Measurements from ENCODE around the gene TMIGD1.
"Not testable (repeated sequence)": the region's sequence is repeated elsewhere in the genome, so short reads cannot be mapped to it uniquely, and the experiment has no call there.

TMIGD1 gene

GRCh38 chr17:30358055-30358760, 24.4 kb upstream of the TMIGD1 start:
- DNase-seq (ENCODE audit: low spot score) = no peak

DNA sequence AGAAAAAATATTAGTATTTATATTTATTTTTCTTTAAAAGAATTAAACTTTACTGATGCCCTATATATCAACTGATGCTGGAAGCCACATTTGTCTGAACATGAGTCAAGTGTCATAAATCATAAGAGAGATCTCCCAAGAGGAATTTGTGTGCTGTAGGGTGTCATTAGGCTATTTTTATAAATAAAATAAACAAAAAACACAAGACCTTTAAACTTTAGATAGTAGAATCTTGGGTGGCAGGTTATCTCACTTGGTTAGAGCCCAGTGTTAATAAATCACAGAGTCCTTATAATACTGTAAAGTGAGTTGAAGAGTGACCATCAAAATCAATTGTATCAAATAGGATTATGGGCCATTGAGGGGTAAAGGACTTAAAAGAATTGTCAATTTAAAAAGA, 23.6 kb upstream of the TMIGD1 start:
- no peak for DNase-seq (ENCODE audit: low spot score)

DNA sequence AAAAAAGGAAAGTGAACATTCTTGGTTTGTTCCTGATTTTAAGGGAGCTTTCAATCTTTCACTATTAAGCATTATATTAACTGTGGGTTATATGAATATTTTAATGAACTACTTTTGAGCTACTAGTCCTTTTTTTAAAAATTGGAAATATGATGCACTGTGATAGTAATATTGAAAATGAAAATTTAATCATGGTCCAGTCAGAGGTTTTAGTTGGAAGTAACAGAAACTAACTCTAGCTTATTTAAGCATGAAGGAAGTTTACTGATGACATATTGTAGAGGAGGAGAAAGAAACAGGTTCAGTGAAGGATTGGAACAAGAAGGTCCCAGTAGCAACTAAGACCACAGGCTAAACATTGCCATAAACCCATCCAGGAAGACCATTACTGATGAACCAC, 20.8 kb upstream of the TMIGD1 start:
- DNase-seq (ENCODE audit: low spot score) = no peak

- no peak for DNase-seq (ENCODE audit: low spot score)
Observed at GRCh38 chr17:30352240-30352814, 18.5 kb upstream of the TMIGD1 start.

DNA sequence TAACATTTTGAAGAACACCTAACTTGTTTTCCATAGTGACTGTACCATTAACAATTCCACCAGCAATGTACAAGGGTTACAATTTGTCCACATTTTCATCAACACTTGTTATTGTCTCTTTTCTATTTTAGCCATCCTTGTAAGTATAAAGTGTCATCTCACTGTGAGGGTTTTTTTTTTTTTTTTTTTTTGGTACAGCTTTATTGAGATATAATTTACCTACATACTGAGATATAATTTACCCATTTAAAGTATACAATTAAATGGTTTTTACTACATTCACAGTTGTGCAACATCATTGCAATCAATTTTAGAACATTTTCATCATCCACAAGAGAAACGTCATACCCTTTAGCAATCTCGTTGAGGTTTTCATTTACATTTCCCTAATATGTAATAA, 17.9 kb upstream of the TMIGD1 start:
- DNase-seq (ENCODE audit: low spot score) = no peak

DNA sequence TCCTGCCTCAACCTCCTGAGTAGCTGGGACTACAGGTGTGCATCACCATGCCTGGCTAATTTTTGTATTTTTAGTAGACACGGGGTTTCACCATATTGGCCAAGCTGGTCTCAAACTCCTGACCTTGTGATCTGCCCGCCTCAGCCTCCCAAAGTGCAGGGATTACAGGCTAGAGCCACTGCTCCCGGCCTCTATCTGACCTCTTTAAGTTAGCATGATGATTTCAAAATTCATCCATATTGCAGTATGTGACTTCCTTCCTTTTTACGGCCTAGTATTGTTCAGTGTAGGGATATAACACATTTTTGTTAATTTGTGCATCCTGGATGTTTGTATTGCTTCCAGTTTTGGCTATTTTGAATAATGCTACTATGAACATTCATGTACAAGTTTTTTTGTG, 17.4 kb upstream of the TMIGD1 start:
- DNase-seq (ENCODE audit: low spot score) = not testable (repeated sequence)

GRCh38 chr17:30349252-30349651, 15.4 kb upstream of the TMIGD1 start:
- no peak for DNase-seq (ENCODE audit: low spot score)

DNA sequence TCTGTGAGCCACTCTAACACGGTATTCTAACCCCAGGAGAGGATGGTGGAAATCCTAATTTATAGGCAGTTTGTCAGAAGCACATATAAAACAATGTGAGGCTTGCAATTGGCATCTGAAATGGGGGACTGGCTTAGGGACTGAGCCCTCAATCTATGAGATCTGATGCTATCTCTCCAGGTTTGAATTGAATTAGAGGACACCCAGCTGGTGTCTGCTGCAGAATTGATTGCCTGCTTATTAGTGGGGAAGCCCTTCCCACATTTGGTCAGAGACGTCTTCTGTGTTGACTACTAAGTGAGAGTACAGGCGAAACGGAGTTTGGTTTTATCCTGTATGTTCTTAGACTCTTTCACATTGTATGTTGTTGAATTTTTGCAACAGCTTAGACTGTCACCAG, 13.6 kb upstream of the TMIGD1 start:
- no peak for DNase-seq (ENCODE audit: low spot score)

GRCh38 chr17:30346221-30346795, 12.5 kb upstream of the TMIGD1 start:
- no peak for DNase-seq (ENCODE audit: low spot score)

GRCh38 chr17:30345527-30346075, 11.7 kb upstream of the TMIGD1 start:
- no peak for DNase-seq (ENCODE audit: low spot score)

DNA sequence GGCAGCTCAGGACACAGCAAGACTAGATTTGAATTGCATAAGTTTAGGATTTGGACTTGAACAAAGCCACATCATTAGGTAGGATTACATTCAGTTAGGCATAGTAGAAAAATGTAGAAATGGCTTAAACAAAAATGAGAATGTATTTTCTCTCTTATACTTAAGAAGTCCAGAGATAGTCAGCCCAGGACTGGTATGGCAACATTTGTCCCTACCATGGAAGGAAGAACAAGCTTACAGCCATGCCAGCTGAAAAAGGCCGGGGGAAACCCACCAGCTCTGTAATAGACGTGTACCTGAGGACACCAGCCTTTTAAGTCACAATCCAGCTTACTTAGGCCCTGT, 11.2 kb upstream of the TMIGD1 start:
- DNase-seq (ENCODE audit: low spot score) = no peak

DNA sequence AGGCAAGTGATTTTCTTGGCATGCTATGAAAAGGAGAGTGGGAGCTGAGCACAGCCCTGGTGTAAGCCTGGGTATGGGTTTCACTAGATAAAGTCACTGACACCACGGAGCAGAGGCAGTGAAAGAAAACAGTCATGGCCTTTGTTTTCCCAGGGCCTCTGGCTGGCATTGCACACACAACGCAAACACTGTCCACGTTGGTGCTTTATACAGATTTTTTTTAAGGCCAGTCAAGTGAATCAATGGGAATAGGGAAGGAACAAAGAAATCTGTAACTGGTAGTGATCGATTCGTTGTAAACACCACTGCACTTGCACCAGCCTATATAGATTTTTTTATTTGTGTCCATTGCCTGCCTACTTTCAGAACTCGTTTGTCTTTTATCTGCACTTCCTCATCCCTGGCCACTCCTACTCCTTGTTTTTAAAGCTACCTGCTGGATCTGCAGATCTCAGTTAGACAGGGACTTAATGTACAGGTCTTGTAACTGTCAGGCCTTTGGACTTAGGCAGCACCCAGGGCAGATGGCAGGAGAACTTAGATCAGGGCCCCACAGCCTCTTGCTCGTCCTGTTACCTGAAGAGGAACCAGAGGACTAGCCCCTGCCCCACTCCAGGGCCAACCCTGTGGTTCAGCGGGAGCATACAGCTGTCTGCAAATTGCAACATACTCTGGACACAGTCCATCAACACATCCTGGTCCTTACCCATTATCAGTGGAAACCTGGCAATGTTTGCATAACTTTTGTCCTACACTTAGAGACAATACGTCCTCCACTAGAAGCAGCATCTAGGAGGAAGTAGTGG, 10.6 kb upstream of the TMIGD1 start:
- no peak for DNase-seq (ENCODE audit: low spot score)

DNA sequence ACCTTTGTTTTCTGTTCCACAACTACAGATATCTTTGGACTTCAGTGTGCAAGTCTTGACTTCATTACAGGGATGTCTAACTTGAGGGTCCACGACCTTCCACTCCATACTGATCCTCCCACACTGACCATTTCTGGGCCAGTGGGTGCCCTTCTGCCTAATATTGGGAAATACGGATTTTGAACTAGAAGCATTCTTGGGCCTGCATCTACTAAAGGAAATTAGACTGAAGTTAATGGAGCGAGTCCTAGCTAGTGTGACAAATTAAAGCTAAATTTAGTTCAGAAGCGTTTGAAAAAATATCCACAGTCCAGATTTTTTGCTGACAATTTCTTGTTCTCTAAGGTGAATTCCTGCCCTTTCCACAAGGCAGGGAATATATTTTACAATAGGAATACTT, 9.9 kb upstream of the TMIGD1 start:
- no peak for DNase-seq (ENCODE audit: low spot score)

- DNase-seq (ENCODE audit: low spot score) = not testable (repeated sequence)
Observed at GRCh38 chr17:30343244-30343643, 9.4 kb upstream of the TMIGD1 start.

DNA sequence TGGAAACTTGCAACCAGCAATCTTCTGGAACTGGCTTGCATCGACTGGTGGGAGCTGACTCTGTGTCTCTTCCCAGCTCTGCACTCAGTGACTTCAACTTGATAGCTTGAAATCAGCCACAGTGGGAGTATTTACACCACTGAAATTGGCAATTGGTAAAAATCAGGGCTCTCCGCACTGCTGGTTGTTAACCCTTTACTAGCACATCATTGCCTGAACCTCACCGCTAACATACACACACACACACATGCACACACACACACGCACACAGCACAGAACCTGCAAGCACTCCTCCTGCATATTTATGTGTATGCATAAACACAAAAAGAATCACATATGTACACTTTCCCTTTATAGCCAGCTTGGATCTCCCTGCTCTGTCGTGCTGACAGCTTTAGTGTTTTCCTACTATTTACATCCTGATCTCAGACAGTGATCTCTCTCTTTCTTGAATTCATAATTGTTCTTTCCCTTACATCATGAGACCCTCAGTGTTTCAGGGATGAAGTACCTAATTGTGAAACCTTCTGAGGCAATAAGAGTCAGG, 7.9 kb upstream of the TMIGD1 start:
- no peak for DNase-seq (ENCODE audit: low spot score)

GRCh38 chr17:30340801-30341356, 7.0 kb upstream of the TMIGD1 start:
- DNase-seq (ENCODE audit: low spot score) = no peak

GRCh38 chr17:30339086-30339485, 5.2 kb upstream of the TMIGD1 start:
- DNase-seq (ENCODE audit: low spot score) = no peak

DNA sequence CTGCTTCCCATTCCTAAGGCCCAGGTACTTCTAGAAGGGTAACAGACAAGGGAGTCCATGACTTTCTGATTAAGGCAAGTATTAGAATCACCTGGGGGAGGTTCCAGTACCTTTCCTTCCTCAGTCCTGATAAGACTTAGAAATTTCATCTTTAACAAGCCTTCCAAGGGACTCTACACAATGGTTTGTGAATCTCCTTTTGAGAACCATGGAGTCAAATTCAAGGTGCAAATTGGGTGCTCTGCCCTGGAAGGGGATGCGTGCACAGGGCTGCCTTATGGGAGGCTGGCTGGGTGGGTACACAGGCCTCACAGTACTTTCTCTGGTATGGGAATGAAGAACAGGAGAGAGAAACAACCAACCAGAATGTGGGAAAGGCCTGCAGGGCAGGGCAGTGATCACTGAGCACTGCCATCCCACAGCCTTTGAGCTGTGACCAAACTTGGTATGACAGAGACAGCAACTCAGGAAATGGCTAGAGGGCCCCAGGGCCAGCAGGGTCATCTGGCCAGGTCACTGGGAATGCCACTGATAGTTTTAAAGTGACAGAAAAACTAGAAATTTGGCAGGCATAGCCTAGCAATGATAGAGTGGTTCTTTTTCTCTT, 3.6 kb upstream of the TMIGD1 start:
- DNase-seq (ENCODE audit: low spot score) = no peak

DNA sequence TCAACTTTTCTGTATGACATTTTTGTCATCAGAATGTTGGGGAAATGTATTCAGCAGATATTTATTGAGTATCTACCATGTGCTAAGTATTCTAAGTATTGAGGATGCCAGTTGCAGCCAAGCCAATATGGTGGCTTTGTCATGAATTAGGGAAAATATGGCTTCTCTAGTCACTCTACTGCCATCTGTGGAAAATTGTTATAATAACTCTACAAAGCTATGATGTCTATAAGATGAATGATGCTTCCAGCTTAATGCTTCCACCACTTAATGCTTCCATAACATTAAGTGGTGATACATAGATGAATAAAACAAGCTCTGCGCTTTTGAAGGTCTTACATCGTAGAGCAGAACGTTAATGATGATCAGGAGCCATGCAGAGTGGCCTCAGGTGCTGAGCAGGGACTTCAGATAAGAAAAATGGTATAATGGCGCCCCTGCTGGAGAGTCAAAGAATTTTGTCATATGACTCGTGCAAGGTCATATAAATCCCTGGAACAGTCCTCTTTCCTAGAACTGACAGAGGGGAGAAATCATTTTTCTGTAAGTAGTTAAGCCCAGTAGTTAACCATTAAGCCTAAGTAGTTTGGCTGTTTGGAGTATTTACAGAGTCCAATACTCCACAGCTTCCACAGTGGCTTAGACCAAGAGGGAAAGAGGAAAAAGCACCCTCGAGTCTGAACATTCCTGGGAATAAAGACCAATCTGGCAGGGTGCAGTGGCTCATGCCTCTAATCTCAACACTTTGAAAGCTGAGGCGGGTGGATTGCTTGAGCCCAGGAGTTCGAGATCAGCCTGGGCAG, 2.7 kb upstream of the TMIGD1 start:
- no peak for DNase-seq (ENCODE audit: low spot score)

- DNase-seq (ENCODE audit: low spot score) = no peak
Observed at GRCh38 chr17:30334421-30334820, 564 bp upstream of the TMIGD1 start.

GRCh38 chr17:30332057-30332542, 1.8 kb downstream of the TMIGD1 start:
- no peak for DNase-seq (ENCODE audit: low spot score)

Measured in hepatic stellate cell (primary cell).